GM19099 (cell line): ENCODE results near the gene MERTK.
A peak's percentile ranks its signal among the peaks of the same experiment; 100 is the strongest.

Experiments
- POLR2A ChIP-seq: IDR thresholded peaks from 3 replicates; pipeline ENCODE4 v1.6.1; 2011; ENCODE audit warnings: low read depth; ENCODE audit not compliant: insufficient read length; ENCODE audit errors: extremely low read depth

Gene MERTK

DNA sequence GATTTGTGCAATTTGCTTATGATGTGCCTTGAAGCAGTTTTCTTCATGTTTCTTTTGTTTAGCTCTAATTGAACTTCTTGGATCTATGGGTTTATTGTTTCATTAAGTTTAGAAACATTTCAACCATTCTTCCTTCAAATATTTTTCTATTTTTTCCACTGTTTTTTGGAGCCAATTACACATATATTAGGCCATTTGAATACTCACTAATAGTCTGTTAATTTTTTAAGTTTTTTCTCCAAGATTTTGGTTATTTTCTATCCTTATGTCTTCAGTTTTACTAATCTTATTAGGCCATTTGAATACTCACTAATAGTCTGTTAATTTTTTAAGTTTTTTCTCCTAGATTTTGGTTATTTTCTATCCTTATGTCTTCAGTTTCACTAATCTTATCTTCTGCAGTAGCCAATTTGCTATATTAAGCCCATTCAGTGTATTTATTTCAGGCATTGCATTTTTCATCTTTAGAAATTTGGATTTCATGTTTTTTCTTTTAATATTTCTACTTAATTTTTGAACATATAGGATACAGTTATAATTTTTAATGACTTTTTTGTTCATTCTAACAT lies 147.1 kb downstream of the MERTK start:
- no peak for TF ChIP-seq POLR2A

DNA sequence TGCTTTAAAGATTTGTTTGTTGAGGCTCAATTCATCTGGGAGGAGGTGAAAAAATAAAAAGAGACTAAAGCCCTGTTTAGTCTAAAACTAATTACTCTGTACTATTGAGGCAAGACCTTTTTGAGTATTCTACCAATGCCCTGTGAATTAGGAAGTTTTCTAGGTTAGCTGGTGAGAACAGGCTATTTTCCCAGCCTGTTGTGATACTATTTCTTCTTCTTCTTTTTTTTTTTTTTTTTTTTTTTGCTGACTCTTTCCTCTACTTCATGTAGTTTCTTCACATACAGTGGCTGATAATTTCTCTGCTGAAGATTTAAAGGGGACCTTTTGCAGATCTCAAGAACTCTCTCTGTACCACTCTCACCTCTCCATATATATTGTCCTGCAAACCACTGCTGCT lies 147.8 kb downstream of the MERTK start:
- no peak for TF ChIP-seq POLR2A

DNA sequence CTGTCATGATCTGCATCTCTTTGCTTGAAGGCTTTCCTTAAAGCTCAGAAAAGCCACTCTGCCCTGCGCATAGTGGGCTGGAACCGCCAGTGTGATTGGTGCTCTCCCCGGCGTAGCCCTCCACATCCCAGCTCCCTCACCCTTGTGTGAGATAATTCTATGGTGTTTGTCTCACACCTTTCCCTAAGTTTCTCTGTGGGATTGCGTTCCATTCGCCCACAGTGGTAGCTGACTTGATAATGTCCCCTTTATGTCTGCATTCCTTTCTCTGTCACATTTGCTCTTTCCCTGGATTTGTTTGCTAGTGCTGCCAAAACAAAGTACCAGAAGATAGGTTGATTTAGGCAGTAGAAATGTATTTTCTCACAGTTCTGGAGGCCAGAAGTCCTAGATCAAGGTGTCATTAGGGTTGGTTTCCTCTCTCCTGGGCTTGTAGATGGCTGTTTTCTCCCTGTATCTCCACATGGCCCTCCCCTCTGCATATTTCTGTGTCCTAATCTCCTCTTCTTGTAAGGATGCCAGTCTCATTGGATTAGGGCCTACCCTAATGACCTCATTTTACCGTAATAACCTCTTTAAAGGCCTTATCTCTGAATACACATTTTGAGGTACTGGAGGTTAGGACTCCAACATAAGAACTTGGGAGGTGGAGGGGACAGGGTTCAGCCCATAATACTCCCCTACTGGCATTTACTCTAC lies 149.3 kb downstream of the MERTK start:
- no peak for TF ChIP-seq POLR2A

DNA sequence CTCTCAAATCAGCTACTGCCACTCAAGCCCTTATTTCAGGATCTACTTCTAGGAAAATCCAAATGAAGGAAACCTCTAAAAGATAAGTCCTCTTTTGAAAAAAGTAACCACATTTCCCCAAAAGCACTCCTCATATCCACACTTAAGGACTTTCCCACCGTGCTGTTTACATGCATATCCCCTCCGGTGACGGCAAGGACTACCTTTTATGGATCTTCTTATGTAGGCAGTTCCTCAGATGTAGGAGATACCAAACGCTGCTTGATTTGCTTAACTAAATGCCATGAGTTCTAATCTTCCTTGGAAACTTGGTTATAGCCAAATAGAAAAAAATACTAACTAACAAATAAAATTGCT lies 149.8 kb downstream of the MERTK start:
- TF ChIP-seq POLR2A, result no peak

DNA sequence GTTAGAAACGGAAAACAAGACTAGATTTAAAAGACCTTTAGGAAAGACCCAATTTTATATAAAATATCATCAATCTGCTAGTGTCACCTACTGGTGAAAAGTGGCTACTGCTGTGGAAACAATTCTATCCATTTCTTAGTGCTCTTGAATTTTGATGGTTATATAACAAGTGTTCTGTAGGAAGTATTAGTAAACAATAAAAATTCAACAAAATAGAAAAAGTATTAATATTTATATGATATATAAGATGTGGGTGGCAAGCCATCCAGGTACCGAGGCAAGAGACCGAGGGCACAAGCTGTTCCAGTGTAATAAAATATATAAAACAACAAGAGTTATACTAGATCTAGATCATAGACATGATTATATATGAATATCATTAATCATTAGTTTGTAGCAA lies 150.5 kb downstream of the MERTK start:
- no peak for TF ChIP-seq POLR2A

DNA sequence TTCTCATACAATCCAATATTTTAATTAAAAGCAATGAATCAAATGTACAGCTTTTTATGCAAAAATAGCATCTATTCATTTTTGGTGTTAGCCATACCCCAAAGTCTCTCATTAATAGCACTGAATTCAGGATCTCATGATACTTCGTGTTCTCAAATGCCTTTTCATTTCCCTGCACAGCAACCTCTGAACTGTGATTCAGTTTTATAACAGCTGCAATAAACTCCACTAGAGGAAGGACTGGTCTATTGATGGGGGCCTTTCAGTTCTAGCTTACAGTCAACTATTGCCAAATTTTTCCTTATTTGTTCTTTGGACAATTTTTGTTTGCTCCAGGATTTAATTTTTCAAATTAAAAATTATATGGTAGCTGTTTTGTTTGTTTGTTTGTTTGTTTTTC lies 151.9 kb downstream of the MERTK start:
- no peak for TF ChIP-seq POLR2A

DNA sequence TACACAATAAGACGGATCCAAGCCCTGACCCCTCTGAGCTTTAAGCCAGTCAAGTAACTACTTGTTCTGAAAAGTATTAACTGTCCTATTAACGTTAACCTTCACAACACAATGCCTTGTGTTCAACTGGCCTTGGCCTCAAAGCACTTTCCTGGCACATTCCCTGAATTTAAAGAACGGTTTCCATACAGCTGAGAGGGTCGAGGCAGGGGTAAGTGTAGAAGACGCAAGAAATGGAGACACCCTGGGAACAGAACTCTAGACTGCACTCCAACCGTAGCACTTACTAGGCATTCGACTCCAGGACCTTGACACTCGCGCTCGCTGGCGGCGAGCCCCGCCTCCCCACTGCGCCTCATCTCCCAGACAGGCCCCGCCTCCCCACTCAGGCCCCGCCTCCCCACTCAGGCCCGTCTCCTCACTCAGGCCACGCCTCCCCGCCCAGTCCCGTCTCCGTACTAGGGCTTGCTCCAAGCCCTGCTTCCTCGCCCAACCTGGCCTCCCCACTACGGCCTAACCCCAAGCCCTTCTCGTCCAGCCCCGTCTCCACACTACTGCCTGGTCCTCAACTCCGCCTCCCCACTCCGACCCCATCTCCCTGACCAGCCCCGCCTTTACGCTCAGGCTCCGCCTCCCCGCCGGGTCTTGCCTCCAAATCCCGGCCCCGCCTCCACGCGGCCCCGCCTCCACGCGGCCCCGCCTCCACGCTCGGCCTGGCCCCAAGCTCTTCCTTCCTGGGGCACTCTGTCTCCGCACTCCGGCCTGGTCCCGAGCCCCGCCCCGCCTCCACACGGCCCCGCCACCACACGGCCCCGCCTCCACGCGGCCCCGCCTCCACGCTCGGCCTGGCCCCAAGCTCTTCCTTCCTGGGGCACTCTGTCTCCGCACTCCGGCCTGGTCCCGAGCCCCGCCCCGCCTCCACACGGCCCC lies 155.8 kb downstream of the MERTK start:
- TF ChIP-seq POLR2A, result peak; percentile 45

DNA sequence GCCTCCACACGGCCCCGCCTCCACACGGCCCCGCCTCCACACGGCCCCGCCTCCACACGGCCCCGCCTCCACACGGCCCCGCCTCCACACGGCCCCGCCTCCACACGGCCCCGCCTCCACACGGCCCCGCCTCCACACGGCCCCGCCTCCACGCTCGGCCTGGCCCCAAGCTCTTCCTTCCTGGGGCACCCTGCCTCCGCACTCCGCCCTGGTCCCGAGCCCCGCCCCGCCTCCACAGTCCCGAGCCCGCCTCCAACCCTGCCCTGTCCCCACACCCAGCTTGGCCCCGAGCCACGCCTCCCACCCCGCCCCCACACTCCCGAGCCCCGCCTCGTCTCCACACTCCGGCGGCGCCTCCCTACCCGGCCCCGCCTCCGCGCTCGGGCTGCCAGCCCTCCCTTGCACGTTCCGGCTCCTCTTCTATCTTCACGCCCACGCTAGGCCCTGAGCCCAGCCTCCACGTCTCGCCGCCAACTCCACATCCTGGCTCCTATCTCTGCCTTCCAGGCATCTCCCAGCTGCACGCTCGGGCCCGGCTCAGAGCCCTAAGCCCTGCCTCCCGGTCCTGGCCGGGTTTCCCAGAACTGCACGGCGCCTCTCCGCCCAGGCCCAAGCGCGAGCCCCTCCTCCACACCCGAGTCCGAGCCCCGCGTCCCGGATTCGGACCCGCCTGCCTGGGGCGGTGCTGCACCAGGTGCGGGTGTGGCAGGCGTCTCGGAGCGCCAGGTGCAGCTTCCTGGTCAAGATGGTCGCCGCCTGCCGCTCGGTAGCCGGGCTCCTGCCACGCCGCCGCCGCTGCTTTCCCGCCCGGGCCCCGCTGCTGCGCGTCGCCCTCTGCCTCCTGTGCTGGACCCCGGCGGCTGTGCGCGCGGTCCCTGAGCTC lies 156.7 kb downstream of the MERTK start, which contains the start of gene TMEM87B:
TMEM87B (plus strand) TSS at position 423 of the 883 bp plus-strand sequence; CDS start at position 746, 323 bp downstream.
- peak; percentile 70 for TF ChIP-seq POLR2A

DNA sequence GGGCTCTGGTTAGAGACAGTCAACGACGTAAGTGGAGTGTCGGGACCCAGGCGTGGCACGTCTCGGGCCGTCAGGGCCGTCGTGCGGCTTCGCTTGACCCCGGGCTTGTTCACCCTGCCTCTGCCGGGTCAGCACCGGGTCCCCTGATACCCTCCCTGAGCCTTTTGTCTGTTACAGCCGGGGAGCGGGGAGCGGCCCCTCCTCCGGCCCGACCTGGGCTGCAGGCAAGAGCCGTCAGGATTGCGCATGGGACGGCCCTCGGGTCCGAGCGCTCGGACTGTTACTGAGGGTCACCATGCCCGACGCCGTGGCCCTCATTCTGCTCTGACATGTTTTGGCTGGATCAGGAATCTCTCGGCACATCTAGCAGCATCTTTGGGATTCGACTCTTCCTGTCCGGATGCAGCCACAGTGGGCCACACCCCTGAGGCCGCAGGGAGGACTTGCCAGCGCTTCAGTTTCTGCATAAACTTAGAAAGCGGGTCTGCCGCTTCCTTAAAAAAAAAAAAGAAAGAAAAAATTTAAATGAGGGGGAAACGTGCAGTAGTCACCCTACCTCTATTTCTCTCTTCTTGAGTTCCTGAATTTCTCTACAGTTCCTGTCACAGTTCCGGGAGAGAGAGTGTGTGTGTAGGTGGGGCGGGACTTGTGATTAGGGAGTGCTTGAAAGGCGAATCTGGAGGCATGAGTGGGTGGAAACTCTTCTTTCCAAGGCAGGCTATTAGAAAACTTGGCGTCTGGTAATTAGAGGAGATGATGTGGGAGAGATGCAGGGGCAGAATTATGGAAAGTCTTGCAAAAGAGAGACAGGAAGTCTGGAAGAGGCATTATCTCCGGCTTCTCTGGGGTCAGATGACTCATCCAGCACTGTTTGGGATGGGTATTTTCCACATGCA lies 157.6 kb downstream of the MERTK start:
- no peak for TF ChIP-seq POLR2A

DNA sequence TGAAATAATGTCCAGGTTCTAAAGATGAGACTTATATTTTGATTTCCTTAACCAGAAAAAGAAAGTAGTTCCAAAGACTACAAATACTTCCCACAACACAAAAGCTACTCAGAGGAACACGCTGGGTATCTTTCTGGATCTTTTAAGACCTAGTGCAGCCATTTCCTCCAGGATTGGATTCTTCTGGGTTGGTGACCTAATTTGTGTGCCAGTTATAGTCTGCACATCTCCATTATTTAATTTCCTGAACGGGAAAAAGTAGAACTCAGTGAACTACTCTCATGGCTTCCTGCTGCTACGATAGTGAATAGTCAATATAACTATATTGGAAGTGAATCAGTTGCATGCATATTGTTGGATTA lies 158.2 kb downstream of the MERTK start:
- TF ChIP-seq POLR2A, result no peak

DNA sequence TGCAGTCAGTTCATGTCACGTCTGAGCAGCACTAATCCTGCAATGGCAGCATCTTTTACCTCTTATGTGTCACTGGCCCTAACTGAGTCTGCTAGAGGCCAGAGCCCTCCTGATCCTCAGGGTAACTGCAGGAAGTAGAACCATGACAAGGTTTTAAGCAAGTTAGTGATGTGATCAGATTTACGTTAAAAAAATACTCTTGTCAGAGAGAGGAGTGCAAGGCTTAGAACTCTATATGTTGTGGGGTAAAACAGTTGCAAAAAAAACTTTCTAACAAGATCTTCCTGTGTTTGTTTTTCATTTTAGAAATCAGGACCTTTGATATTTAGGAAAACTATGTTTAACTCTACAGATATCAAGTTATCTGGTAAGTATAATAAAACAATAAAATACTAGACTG lies 161.3 kb downstream of the MERTK start:
- TF ChIP-seq POLR2A, result no peak

DNA sequence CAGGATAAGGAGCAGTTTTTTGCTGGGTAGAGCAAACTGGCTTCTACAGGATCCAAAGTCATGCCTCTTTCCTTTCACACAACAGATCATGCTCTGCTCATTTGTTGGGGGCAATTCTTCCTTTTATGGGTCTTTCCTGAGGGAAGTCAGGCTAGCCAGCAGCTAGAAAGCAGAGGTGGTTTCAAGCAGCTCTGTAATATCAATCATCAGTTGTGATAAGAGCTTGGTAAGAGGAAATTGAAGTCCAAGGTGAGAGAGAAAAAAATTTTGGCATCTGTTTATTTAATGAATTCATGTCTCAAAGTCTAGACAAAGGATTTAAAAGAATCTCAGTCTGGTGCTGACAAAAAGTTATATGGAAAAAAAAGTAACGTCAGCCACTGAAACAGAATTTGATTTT lies 162.9 kb downstream of the MERTK start:
- no peak for TF ChIP-seq POLR2A

DNA sequence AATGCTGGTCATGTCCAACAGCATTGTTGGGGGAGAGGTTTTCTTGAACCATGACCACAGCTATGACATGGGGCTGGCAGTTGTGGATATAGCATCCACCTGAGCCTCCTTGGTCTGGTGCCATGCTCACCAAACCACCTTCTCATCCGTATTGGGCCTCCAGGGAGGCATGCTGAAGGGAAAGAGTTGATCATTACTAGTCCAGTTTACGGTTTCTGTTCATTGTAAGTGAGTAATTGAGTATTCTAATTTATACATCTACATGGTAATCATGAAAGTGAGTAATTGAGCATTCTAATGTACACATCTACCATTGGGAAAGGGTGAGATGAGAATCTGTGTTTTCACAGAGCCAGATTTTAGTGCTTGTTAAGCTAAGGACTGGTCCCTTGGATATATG lies 163.4 kb downstream of the MERTK start:
- no peak for TF ChIP-seq POLR2A

DNA sequence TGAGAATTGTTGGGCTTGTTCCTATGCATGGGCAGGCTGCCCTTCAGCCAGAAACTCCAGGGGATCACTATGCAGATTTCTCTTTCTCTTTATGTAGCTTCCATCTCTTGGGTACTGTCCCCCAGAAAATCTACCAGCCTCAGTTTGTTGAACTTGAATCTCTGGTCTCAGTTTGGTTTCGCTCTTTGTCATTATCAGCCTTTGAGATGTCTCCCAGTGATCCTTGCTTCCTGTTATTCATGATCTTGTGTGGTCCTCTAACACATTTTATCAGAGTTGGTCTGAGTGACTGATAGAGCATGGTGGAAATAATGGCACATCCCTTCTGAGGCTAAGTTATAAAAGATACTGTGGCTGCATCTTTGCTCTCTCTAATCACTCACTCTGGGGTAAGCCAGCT lies 164.5 kb downstream of the MERTK start:
- TF ChIP-seq POLR2A, result no peak
